Mesendoderm (in vitro differentiated cells): Measurements from ENCODE around the gene MYL7.
A peak's percentile ranks its signal among the peaks of the same experiment; 100 is the strongest.

Source experiments
- DNase-seq: peaks from one replicate; pipeline ENCODE4 v3.0.0; 2013
- H2AK5ac ChIP-seq: 2 replicates; pipeline ENCODE4 v1.6.1; 2013; ENCODE audit warnings: low read length, inconsistent platforms
- H2BK120ac ChIP-seq: 2 replicates; pipeline ENCODE4 v1.6.1; 2013; ENCODE audit warnings: low read depth, mild to moderate bottlenecking, low read length, moderate library complexity, mixed read lengths
- H2BK15ac ChIP-seq: replicated peaks from 2 replicates; pipeline ENCODE4 v1.6.1; 2013; ENCODE audit warnings: low read depth, mild to moderate bottlenecking, moderate library complexity
- H2BK5ac ChIP-seq: 2 replicates; pipeline ENCODE4 v1.6.1; 2013; ENCODE audit warnings: low read length, inconsistent platforms
- H3K18ac ChIP-seq: 2 replicates; pipeline ENCODE4 v1.6.1; 2013; ENCODE audit warnings: mild to moderate bottlenecking, low read length, mixed read lengths
- H3K23ac ChIP-seq: one replicate; pipeline ENCODE4 v1.6.1; 2013; ENCODE audit warnings: low read length
- H3K27ac ChIP-seq: 2 replicates; pipeline ENCODE4 v1.5.1; 2013; ENCODE audit warnings: low read depth, mild to moderate bottlenecking, inconsistent platforms, low read length, moderate library complexity
- H3K27me3 ChIP-seq: 2 replicates; pipeline ENCODE4 v1.6.1; 2013; ENCODE audit warnings: low read length, control low read depth, mild to moderate bottlenecking, inconsistent platforms; ENCODE audit not compliant: insufficient read depth, poor library complexity
- H3K36me3 ChIP-seq: 2 replicates; pipeline ENCODE4 v1.6.1; 2013; ENCODE audit warnings: low read length, inconsistent platforms; ENCODE audit not compliant: control insufficient read depth, insufficient read depth
- H3K4ac ChIP-seq: one replicate; pipeline ENCODE4 v1.6.1; 2013; ENCODE audit warnings: low read depth, mild to moderate bottlenecking, low read length, moderate library complexity
- H3K4me1 ChIP-seq: 2 replicates; pipeline ENCODE4 v1.6.1; 2013; ENCODE audit warnings: low read depth, low read length, inconsistent platforms; ENCODE audit not compliant: control insufficient read depth
- H3K4me2 ChIP-seq: 2 replicates; pipeline ENCODE4 v1.6.1; 2013; ENCODE audit warnings: low read length
- H3K4me3 ChIP-seq: 2 replicates; pipeline ENCODE4 v1.5.1; 2013; ENCODE audit warnings: mild to moderate bottlenecking, low read length
- H3K56ac ChIP-seq: one replicate; pipeline ENCODE4 v1.6.1; 2013; ENCODE audit warnings: low read length
- H3K79me1 ChIP-seq: 2 replicates; pipeline ENCODE4 v1.6.1; 2013; ENCODE audit warnings: low read length, inconsistent platforms
- H3K79me2 ChIP-seq: 2 replicates; pipeline ENCODE4 v1.6.1; 2013; ENCODE audit warnings: mild to moderate bottlenecking, low read length; ENCODE audit not compliant: control insufficient read depth, insufficient read depth
- H3K9ac ChIP-seq: 2 replicates; pipeline ENCODE4 v1.6.1; 2013; ENCODE audit warnings: low read length, inconsistent platforms
- H4K5ac ChIP-seq: one replicate; pipeline ENCODE4 v1.6.1; 2013; ENCODE audit warnings: low read length
- H4K8ac ChIP-seq: one replicate; pipeline ENCODE4 v1.6.1; 2013; ENCODE audit warnings: low read depth, mild to moderate bottlenecking, control low read depth, low read length, moderate library complexity
- WGBS: extraction: QIAGEN DNeasy Blood & Tissue Kit; methylation state at CpG from one replicate; pipeline ENCODE4 v1.1.7; 2013; ENCODE audit warnings: low lambda C conversion rate, missing lambda C conversion rate; ENCODE audit not compliant: insufficient coverage; ENCODE audit errors: extremely low coverage; 5-methylcytosine and 5-hydroxymethylcytosine counted together

The MYL7 gene

DNA sequence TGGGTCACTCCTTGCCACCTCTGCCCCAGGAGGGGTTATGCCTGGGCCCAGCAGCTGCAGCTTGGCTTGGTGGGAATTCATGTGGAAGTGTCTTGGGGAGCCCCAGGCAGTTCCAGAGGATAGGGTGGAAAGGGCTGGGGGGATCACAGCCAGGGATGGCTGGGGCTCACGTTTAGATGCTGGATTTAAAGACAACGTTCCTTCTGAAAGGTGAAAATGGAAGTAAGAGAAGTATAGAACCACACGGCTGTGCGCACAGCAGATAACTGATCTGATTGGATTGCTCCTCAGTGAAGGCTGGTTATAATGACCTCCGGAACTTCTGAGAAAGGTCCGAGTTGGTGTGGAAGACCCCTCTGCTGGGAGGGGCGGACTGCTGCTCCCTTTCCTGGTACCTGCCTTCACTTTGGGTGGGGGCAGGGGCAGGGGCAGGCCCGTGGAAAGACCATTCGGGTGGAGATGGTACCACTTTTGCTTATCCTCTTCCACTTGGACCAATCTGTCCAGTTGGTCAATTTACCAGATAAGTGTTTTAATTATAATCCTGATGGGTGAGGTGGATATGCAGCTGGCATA, 7.9 kb upstream of the MYL7 start:
- H4K8ac ChIP-seq: no peak overlapping the region
- H3K79me2 ChIP-seq: no peaks in the 10 kb centered on the region
- no peaks in the 10 kb centered on the region for H3K36me3 ChIP-seq
- no peak overlapping the region for H2BK15ac ChIP-seq
- H3K4me2 ChIP-seq: no peak overlapping the region
- no peaks in the 10 kb centered on the region for H3K4me1 ChIP-seq
- no peak overlapping the region for H2BK5ac ChIP-seq
- H3K18ac ChIP-seq: no peak overlapping the region
- no peak overlapping the region for H3K27ac ChIP-seq
- H2BK120ac ChIP-seq: no peak overlapping the region
- whole genome bisulfite sequencing: no CpG with 5 or more reads among the region's 9 CpGs
- DNase-seq: no peak
- no peak overlapping the region for H3K9ac ChIP-seq
- no peak overlapping the region for H3K4me3 ChIP-seq
- no peak overlapping the region for H2AK5ac ChIP-seq
- no peak overlapping the region for H3K56ac ChIP-seq
- H3K79me1 ChIP-seq: no peaks in the 10 kb centered on the region
- no peak overlapping the region for H3K23ac ChIP-seq
- no peak overlapping the region for H3K4ac ChIP-seq
- no peaks in the 10 kb centered on the region for H3K27me3 ChIP-seq
- no peak overlapping the region for H4K5ac ChIP-seq

DNA sequence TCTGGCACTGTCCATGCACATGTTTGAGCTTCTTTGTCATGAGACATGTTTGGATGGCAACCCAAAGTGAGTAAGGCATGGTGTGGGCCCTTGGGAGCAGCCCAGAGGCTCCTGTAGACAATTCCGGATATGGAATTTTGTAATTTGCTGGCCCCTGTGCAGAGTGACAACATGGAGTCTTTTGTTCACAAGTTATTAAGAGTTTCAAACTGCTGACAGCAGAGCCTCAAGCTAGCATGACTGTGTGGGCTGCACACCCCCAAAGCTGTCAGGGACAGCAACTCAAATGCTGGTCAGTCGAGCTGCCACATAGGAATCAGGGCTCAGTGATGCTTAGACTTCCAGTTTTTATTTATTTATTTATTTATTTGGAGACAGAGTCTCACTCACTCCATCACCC, 7.0 kb upstream of the MYL7 start:
- no peaks in the 10 kb centered on the region for H3K27me3 ChIP-seq
- H3K4me3 ChIP-seq: no peak overlapping the region
- H3K79me1 ChIP-seq: no peaks in the 10 kb centered on the region
- no peak overlapping the region for H3K9ac ChIP-seq
- H2BK15ac ChIP-seq: no peak overlapping the region
- no peak overlapping the region for H3K27ac ChIP-seq
- H4K5ac ChIP-seq: no peak overlapping the region
- H2BK120ac ChIP-seq: no peak overlapping the region
- no peak overlapping the region for H2BK5ac ChIP-seq
- no peak overlapping the region for H3K4me2 ChIP-seq
- H3K18ac ChIP-seq: no peak overlapping the region
- H4K8ac ChIP-seq: no peak overlapping the region
- H3K56ac ChIP-seq: no peak overlapping the region
- H3K79me2 ChIP-seq: no peaks in the 10 kb centered on the region
- no peaks in the 10 kb centered on the region for H3K4me1 ChIP-seq
- no peak overlapping the region for H2AK5ac ChIP-seq
- no peak for DNase-seq
- no peak overlapping the region for H3K4ac ChIP-seq
- H3K36me3 ChIP-seq: no peaks in the 10 kb centered on the region
- H3K23ac ChIP-seq: no peak overlapping the region
- no CpG with 5 or more reads among the region's 2 CpGs for WGBS

DNA sequence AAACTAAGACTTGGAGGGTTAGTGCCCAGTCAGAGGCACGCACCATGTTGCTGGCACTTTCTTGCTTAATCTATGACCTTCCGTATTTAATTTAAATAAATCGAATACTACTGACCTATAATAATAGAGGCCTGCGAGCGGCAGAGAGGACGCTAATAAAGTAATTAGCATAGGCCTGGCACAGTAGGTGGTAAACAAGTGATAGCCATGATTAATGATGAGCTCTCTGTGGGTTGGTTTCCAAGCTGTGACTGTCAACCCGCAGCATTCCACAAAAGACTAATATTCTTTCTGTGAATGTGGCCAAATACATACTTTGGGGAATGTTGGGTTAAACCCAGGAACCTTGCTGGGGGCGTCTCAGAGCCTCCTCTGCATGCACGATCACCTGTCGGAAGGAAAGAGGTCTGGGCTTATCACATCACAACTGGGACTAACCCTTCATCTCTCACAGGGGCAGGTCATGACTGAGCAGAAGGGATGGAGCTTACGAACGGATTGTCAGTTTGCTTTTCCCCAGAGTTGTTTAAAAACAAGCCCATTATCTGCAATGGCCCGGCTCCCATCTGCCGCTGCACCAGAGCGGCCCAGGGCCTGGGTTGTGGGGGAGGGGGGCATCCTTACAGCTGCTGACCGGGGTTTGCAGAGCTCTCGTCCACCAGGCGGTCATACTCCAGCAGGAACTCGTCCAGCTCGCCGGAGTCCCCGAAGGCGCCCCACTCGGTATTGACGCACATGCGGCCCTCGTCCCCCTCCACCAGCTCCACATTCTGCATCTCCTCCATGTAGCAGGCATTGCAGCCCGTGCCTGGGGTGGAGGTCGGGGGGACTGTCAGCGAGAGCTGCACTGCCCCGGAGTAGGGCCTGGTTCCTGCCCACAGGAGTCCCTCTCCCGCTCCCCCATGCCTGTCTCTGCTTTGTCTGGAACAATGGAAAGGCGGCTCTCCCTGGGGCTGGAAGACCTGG, 6.2 kb upstream of the MYL7 start:
- H2BK120ac ChIP-seq: no peak overlapping the region
- H3K27me3 ChIP-seq: no peaks in the 10 kb centered on the region
- no peak overlapping the region for H3K27ac ChIP-seq
- no peak overlapping the region for H3K4me2 ChIP-seq
- H3K79me2 ChIP-seq: no peaks in the 10 kb centered on the region
- no peak overlapping the region for H3K56ac ChIP-seq
- no peaks in the 10 kb centered on the region for H3K36me3 ChIP-seq
- no peak overlapping the region for H2BK5ac ChIP-seq
- H3K4me3 ChIP-seq: no peak overlapping the region
- no peaks in the 10 kb centered on the region for H3K79me1 ChIP-seq
- no peak overlapping the region for H3K23ac ChIP-seq
- H3K4me1 ChIP-seq: no peaks in the 10 kb centered on the region
- H2AK5ac ChIP-seq: no peak overlapping the region
- H2BK15ac ChIP-seq: no peak overlapping the region
- no peak overlapping the region for H3K4ac ChIP-seq
- DNase-seq: peak; percentile 35
- no peak overlapping the region for H3K9ac ChIP-seq
- H3K18ac ChIP-seq: no peak overlapping the region
- H4K8ac ChIP-seq: no peak overlapping the region
- no peak overlapping the region for H4K5ac ChIP-seq
- WGBS: no CpG with 5 or more reads among the region's 33 CpGs

DNA sequence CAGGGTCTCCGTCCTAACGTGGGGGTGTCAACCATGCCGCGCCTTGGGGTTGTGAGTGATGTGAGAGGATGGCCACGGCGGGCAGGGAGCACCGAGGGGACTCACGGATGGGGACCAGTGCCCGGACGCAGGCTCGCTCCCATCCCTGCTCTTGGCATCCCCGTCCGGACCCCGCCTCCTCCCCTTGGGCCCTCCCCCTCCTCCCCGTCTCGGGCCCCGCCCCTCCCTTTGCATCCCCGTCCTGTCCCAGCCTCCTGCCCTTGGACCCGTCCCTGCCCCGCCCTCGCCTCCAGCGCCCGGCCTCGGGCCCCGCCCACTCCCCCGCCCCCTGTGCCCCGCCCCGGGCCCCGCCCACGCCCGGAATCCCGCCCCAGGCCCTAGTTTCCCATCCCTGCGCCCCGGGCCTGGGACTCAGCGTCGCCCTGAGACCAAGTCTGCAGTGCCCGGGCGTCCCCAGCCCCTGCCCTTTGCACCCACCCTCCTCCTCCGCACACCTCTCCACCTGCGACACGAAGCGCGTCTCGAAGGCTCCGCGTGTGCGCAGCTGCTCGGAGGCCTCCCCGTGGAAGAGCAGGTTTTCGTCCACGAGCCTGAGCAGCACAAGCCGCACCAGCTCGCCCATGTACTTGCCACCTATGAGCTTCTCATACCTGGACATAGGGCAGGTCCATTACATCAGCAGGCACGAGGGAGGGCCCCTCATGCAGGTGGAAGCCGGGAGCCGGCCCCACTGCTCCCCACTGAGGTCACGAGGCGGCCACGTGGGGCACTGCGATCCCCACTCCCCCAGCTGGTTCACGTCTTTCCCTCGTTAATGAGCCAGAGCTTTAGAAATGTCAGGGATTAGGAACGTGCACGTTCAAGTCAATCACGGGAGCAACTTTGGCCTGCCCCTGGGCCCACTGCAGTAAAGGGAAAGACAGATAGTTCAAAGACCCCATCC, 5.1 kb upstream of the MYL7 start:
- Histone ChIP-seq H4K5ac (no peak overlapping the region), H3K18ac (no peak overlapping the region), H3K23ac (no peak overlapping the region), H2BK5ac (no peak overlapping the region), H3K27me3 (no peaks in the 10 kb centered on the region), H2AK5ac (no peak overlapping the region), H3K36me3 (no peaks in the 10 kb centered on the region), H2BK120ac (no peak overlapping the region), H2BK15ac (no peak overlapping the region), H3K56ac (peak overlapping the region; percentile 80), H3K4me1 (peaks cover 7% of the 10 kb centered on the region), H3K4me3 (peak overlapping the region; percentile 9), H3K79me2 (no peaks in the 10 kb centered on the region), H3K4ac (no peak overlapping the region), H4K8ac (no peak overlapping the region), H3K27ac (no peak overlapping the region), H3K4me2 (peak overlapping the region; percentile 60), H3K79me1 (no peaks in the 10 kb centered on the region), H3K9ac (peak overlapping the region; percentile 34)
- DNase-seq: peak; percentile 95
- WGBS: no CpG with 5 or more reads among the region's 65 CpGs

DNA sequence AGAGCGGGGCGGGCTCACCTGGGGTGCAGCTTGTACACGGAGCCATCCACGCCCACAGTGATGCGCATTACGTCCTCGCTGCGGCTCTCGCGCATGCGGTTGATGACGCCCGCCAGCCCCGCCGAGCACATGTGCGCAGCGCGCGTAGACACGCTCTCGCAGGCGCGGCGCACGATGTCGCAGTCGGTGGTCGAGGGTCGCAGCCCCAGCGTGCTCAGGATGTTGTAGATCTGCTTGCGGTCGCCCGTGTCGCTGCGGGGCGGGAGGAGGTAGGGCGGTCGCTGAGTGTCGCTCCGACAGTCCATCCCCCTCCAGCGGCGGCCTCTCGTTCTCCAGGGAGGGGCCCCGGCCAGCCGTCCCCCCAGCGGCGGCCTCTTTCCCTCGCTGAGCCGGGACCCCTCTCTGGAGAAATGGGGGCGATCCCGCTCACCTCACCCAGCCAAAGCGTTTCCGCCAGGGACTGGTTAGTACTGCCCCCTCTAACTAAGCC, 4.4 kb upstream of the MYL7 start:
- H3K9ac ChIP-seq: peak overlapping the region; percentile 34
- peak overlapping the region; percentile 60 for H3K4me2 ChIP-seq
- peak overlapping the region; percentile 80 for H3K56ac ChIP-seq
- H4K5ac ChIP-seq: no peak overlapping the region
- H3K36me3 ChIP-seq: no peaks in the 10 kb centered on the region
- no peak overlapping the region for H2BK120ac ChIP-seq
- no peak overlapping the region for H3K4ac ChIP-seq
- H4K8ac ChIP-seq: no peak overlapping the region
- H2BK15ac ChIP-seq: no peak overlapping the region
- no peak overlapping the region for H2BK5ac ChIP-seq
- H3K18ac ChIP-seq: no peak overlapping the region
- peak overlapping the region; percentile 9 for H3K4me3 ChIP-seq
- H3K27me3 ChIP-seq: no peaks in the 10 kb centered on the region
- H3K27ac ChIP-seq: no peak overlapping the region
- no peak overlapping the region for H2AK5ac ChIP-seq
- H3K79me1 ChIP-seq: no peaks in the 10 kb centered on the region
- peak; percentile 48 for DNase-seq
- H3K79me2 ChIP-seq: no peaks in the 10 kb centered on the region
- no CpG with 5 or more reads among the region's 53 CpGs for WGBS
- H3K4me1 ChIP-seq: peaks cover 7% of the 10 kb centered on the region
- no peak overlapping the region for H3K23ac ChIP-seq
